ENCODE data around the gene LITAF. TPM values are rescaled to one million over a fixed set of nuclear protein-coding genes. Genes with fewer than 3 reads are reported as not detected.

LITAF gene
- total and polyA plus RNA-seq, 3 donors from 2014 or later = 9.9 to 31.5 (median 13.6) TPM

DNA sequence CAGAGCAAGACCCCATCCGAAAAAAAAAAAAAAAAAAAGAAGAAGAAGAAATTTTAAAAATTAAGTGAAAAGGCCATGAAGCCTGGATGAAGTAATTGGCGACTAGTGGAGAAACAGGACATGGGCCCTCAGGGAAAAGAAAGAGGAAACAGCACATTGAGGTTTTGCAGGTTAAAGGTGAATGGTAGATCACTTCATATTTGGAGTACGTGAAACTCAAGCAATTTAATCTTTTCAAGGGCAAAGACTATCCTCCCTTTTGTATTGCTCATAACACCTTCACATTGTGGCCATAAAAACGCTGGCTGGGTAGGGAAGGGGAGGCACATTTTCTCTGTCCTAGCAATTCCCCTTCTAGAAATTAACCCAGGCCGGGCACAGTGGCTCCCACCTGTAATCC is 53.1 kb downstream of the LITAF start:
- H3K4me3 ChIP-seq = no peak overlapping the region
- H3K36me3 ChIP-seq (ENCODE audit: low read depth, missing control alignments) = no peaks in the 10 kb centered on the region
- no peak for DNase-seq
- H3K4me1 ChIP-seq = no peaks in the 10 kb centered on the region
- intact Hi-C loops (cut with DNase I; ENCODE audit: low total_unique reads) = no loop called here
- no peak overlapping the region for H3K27ac ChIP-seq
- H3K9me3 ChIP-seq = no peaks in the 10 kb centered on the region
- H3K27me3 ChIP-seq = no peaks in the 10 kb centered on the region
- 81 to 84% methylated on average over 5 of the region's 5 CpGs for WGBS, 2 donors
- no peak for TF ChIP-seq POLR2A (IDR thresholded peaks at IDR 0.05)
- TF ChIP-seq, protein P1, sequence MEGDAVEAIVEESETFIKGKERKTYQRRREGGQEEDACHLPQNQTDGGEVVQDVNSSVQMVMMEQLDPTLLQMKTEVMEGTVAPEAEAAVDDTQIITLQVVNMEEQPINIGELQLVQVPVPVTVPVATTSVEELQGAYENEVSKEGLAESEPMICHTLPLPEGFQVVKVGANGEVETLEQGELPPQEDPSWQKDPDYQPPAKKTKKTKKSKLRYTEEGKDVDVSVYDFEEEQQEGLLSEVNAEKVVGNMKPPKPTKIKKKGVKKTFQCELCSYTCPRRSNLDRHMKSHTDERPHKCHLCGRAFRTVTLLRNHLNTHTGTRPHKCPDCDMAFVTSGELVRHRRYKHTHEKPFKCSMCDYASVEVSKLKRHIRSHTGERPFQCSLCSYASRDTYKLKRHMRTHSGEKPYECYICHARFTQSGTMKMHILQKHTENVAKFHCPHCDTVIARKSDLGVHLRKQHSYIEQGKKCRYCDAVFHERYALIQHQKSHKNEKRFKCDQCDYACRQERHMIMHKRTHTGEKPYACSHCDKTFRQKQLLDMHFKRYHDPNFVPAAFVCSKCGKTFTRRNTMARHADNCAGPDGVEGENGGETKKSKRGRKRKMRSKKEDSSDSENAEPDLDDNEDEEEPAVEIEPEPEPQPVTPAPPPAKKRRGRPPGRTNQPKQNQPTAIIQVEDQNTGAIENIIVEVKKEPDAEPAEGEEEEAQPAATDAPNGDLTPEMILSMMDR (IDR thresholded peaks at IDR 0.05) = no peak

DNA sequence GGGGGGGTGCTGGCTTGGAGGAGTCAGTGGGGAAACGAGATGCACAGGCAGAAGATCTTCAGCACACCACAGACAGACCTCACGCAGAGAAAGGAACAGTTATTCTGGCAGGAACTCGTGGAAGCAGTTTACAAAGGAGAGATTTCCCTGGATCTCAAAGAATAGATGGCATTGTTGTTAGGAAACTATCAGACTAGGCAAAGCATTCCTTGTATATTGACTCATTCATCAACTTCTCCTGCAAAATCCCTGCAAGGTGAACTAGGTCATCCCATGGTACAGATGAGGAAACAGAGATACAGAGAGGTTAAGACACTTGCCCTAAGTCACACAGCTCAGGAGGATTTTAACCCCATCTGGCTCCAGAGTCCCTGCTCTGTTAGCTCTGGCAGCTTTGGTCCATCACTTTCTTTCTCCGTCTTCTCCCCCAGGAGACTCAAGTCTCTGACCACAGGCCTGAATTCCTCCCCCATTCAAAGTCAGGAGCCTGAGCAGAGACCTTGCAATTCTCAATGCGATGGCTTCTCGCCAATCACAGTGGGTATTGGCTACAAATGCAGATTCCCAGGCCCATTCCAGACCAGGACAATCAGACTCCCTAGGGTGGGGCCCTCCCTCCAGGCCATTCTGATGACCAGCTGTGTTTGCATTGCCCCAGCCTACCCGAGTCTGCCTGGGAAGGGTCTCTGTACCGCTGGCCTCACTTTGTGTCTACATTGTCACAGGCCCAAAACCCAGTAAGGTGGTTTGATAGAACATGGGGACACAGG is 56.4 kb downstream of the LITAF start:
- WGBS, 2 donors = 73 to 86% methylated on average over 8 of the region's 8 CpGs
- TF ChIP-seq, protein P1 (IDR thresholded peaks at IDR 0.05) = no peak
- no peak for TF ChIP-seq POLR2A (IDR thresholded peaks at IDR 0.05)
- no peak for DNase-seq
- intact Hi-C loops (cut with DNase I; ENCODE audit: low total_unique reads) = no loop called here
- H3K9me3 ChIP-seq = no peaks in the 10 kb centered on the region
- H3K36me3 ChIP-seq (ENCODE audit: low read depth, missing control alignments) = no peaks in the 10 kb centered on the region
- H3K4me1 ChIP-seq = no peaks in the 10 kb centered on the region
- H3K27ac ChIP-seq = no peak overlapping the region
- no peak overlapping the region for H3K4me3 ChIP-seq
- no peaks in the 10 kb centered on the region for H3K27me3 ChIP-seq

DNA sequence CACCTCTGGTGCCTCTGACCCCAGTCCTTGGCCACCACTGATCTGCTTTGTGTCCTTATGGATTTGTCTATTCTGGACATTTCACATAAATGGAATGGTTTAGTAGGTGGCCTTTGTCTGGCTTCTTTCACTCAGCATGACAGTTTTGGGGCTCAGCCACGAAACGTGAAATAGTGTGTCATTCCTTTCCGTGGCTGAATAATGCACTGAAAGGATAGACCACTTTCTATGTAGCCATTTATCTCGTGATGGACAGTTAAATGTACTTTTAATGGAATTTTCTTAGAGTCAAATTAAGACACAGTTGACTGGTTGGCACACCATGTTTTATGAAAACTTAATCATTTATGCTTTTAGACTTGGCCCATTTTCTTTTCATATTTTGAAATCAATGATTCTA is 57.4 kb downstream of the LITAF start:
- DNase-seq = no peak
- intact Hi-C loops (cut with DNase I; ENCODE audit: low total_unique reads) = no loop called here

DNA sequence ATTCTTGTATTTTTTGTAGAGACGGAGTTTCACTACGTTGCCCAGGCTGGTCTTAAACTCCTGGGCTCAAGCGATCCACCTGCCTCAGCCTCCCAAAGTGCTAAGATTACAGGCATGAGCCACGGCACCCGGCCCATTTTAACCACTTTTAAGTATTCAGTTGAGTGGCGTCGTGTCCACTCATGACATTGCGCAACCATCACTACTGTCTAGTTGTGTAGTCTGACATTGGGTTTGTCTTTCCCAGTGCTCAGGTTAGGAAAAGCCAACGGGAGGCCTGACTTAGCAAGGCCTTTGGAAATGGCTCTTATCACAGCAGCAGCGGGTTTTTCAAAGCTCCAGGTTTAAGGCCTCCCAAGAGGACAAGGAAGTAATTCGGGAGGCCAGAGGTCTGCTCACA is 58.7 kb downstream of the LITAF start:
- Histone ChIP-seq H3K27me3 (no peaks in the 10 kb centered on the region), H3K4me1 (no peaks in the 10 kb centered on the region), H3K36me3 (ENCODE audit: low read depth, missing control alignments) (no peaks in the 10 kb centered on the region), H3K4me3 (no peak overlapping the region), H3K9me3 (no peaks in the 10 kb centered on the region), H3K27ac (no peak overlapping the region)
- intact Hi-C loops (cut with DNase I; ENCODE audit: low total_unique reads) = no loop called here
- DNase-seq = no peak
- TF ChIP-seq POLR2A (IDR thresholded peaks at IDR 0.05) = no peak
- TF ChIP-seq, protein P1 (IDR thresholded peaks at IDR 0.05) = no peak
- WGBS, 2 donors = 94% methylated on average over 11 of the region's 11 CpGs

More for the DNA sequence above, 57.4 kb downstream of the LITAF start:
- Histone ChIP-seq H3K27me3 (no peaks in the 10 kb centered on the region), H3K27ac (no peak overlapping the region), H3K36me3 (ENCODE audit: low read depth, missing control alignments) (no peaks in the 10 kb centered on the region), H3K9me3 (no peaks in the 10 kb centered on the region), H3K4me3 (no peak overlapping the region), H3K4me1 (no peaks in the 10 kb centered on the region)
- no peak for TF ChIP-seq POLR2A (IDR thresholded peaks at IDR 0.05)
- TF ChIP-seq, protein P1 (IDR thresholded peaks at IDR 0.05) = no peak
- WGBS, 2 donors = 89 to 96% methylated on average over 4 of the region's 4 CpGs

Data from testis (tissue), 3 donors.